ENCODE data around the gene COX4I1.
"Not testable (repeated sequence)": the region's sequence is repeated elsewhere in the genome, so short reads cannot be mapped to it uniquely, and the experiment has no call there.

The COX4I1 gene

GRCh38 chr16:85826686-85827247, 27.3 kb downstream of the COX4I1 start:
- no peak for DNase-seq

GRCh38 chr16:85828166-85828565, 28.7 kb downstream of the COX4I1 start:
- no peak for DNase-seq

GRCh38 chr16:85829171-85829719, 29.8 kb downstream of the COX4I1 start:
- no peak for DNase-seq

GRCh38 chr16:85829751-85830445, 30.4 kb downstream of the COX4I1 start:
- DNase-seq: peak in 1 of 2 donors; percentile 48

- no peak for DNase-seq
These were observed 31.3 kb downstream of the COX4I1 start for GRCh38 chr16:85830821-85831220.

- DNase-seq: no peak
These were observed 33.2 kb downstream of the COX4I1 start for GRCh38 chr16:85832570-85833218.

GRCh38 chr16:85833219-85833920, 33.9 kb downstream of the COX4I1 start:
- DNase-seq: no peak

GRCh38 chr16:85834741-85835140, 35.2 kb downstream of the COX4I1 start:
- no peak for DNase-seq

- DNase-seq: no peak
These were observed 35.8 kb downstream of the COX4I1 start for GRCh38 chr16:85835227-85835751.

- no peak for DNase-seq
These were observed 36.6 kb downstream of the COX4I1 start for GRCh38 chr16:85835956-85836705.

GRCh38 chr16:85836706-85837582, 37.4 kb downstream of the COX4I1 start:
- DNase-seq: no peak

GRCh38 chr16:85837654-85838053, 38.2 kb downstream of the COX4I1 start:
- not testable (repeated sequence) for DNase-seq

- no peak for DNase-seq
These were observed 38.9 kb downstream of the COX4I1 start for GRCh38 chr16:85838381-85838780.

GRCh38 chr16:85838876-85839585, 39.5 kb downstream of the COX4I1 start:
- DNase-seq: no peak

- DNase-seq: no peak
These were observed 40.3 kb downstream of the COX4I1 start for GRCh38 chr16:85839681-85840240.

- DNase-seq: no peak
These were observed 40.9 kb downstream of the COX4I1 start for GRCh38 chr16:85840395-85840794.

GRCh38 chr16:85840801-85841200, 41.3 kb downstream of the COX4I1 start:
- DNase-seq: no peak

GRCh38 chr16:85842435-85842834, 42.9 kb downstream of the COX4I1 start:
- no peak for DNase-seq

GRCh38 chr16:85842848-85843247, 43.4 kb downstream of the COX4I1 start:
- no peak for DNase-seq

Measured in hippocampal formation (tissue), 2 donors.